ENCODE results near the gene EXOSC2. TPM values are rescaled to one million over a fixed set of nuclear protein-coding genes. Genes with fewer than 3 reads are reported as not detected.

EXOSC2 gene
- total RNA-seq, 1 experiment from 2014 or later = 57.7 TPM

- H3K36me3 Mint-ChIP-seq (ENCODE audit: insufficient read depth, unreplicated experiment) = no peaks in the 10 kb centered on the region
- intact Hi-C loops (cut with micrococcal nuclease) = no loop called here
- H3K9me3 Mint-ChIP-seq (ENCODE audit: unreplicated experiment) = no peaks in the 10 kb centered on the region
- no peak overlapping the region for H3K27ac Mint-ChIP-seq (ENCODE audit: low read depth, unreplicated experiment)
- no peak for DNase-seq (ENCODE audit: unreplicated experiment)
- peaks cover 73% of the 10 kb centered on the region for H3K27me3 Mint-ChIP-seq (ENCODE audit: insufficient read depth, unreplicated experiment)
- no peak overlapping the region for H3K4me3 Mint-ChIP-seq (ENCODE audit: unreplicated experiment)
- ChIA-PET CTCF (no interaction called here), POLR2A (no interaction called here)
- no peak for TF ChIP-seq CTCF (IDR thresholded peaks at IDR 0.05; ENCODE audit: unreplicated experiment)
- BruUV-seq (replicated peaks) = no TSS peak
- H3K4me1 Mint-ChIP-seq (ENCODE audit: insufficient read depth, unreplicated experiment) = no peaks in the 10 kb centered on the region
These were observed 34.5 kb upstream of the EXOSC2 start for GRCh38 chr9:130658893-130659698.

- no peak for DNase-seq (ENCODE audit: unreplicated experiment)
- Mint-ChIP-seq H3K4me3 (ENCODE audit: unreplicated experiment) (no peak overlapping the region), H3K4me1 (ENCODE audit: insufficient read depth, unreplicated experiment) (no peaks in the 10 kb centered on the region), H3K36me3 (ENCODE audit: insufficient read depth, unreplicated experiment) (no peaks in the 10 kb centered on the region), H3K9me3 (ENCODE audit: unreplicated experiment) (no peaks in the 10 kb centered on the region), H3K27ac (ENCODE audit: low read depth, unreplicated experiment) (no peak overlapping the region), H3K27me3 (ENCODE audit: insufficient read depth, unreplicated experiment) (peaks cover 80% of the 10 kb centered on the region)
- intact Hi-C loops (cut with micrococcal nuclease) = no loop called here
- no peak for TF ChIP-seq CTCF (IDR thresholded peaks at IDR 0.05; ENCODE audit: unreplicated experiment)
- no TSS peak for BruUV-seq (replicated peaks)
- ChIA-PET POLR2A (no interaction called here), CTCF (interaction anchor here (0.6 kb wide), 1 partner anchor 194 kb away, joined by 3 read pairs; no protein-coding TSS in a partner anchor)
These were observed 33.8 kb upstream of the EXOSC2 start for GRCh38 chr9:130659699-130660248.

- Mint-ChIP-seq H3K4me1 (ENCODE audit: insufficient read depth, unreplicated experiment) (no peaks in the 10 kb centered on the region), H3K4me3 (ENCODE audit: unreplicated experiment) (no peak overlapping the region), H3K36me3 (ENCODE audit: insufficient read depth, unreplicated experiment) (no peaks in the 10 kb centered on the region), H3K27ac (ENCODE audit: low read depth, unreplicated experiment) (no peak overlapping the region), H3K9me3 (ENCODE audit: unreplicated experiment) (no peaks in the 10 kb centered on the region), H3K27me3 (ENCODE audit: insufficient read depth, unreplicated experiment) (peaks cover 81% of the 10 kb centered on the region)
- no TSS peak for BruUV-seq (replicated peaks)
- intact Hi-C loops (cut with micrococcal nuclease) = no loop called here
- POLR2A ChIA-PET = no interaction called here
- DNase-seq (ENCODE audit: unreplicated experiment) = no peak
- CTCF ChIA-PET = interaction anchor here (0.6 kb wide), 1 partner anchor 194 kb away, joined by 3 read pairs; no protein-coding TSS in a partner anchor
- TF ChIP-seq CTCF (IDR thresholded peaks at IDR 0.05; ENCODE audit: unreplicated experiment) = no peak
These were observed 33.3 kb upstream of the EXOSC2 start for GRCh38 chr9:130660326-130660682.

- Mint-ChIP-seq H3K36me3 (ENCODE audit: insufficient read depth, unreplicated experiment) (no peaks in the 10 kb centered on the region), H3K27me3 (ENCODE audit: insufficient read depth, unreplicated experiment) (peaks cover 81% of the 10 kb centered on the region), H3K4me3 (ENCODE audit: unreplicated experiment) (no peak overlapping the region), H3K9me3 (ENCODE audit: unreplicated experiment) (no peaks in the 10 kb centered on the region), H3K4me1 (ENCODE audit: insufficient read depth, unreplicated experiment) (no peaks in the 10 kb centered on the region), H3K27ac (ENCODE audit: low read depth, unreplicated experiment) (no peak overlapping the region)
- no TSS peak for BruUV-seq (replicated peaks)
- ChIA-PET CTCF (no interaction called here), POLR2A (no interaction called here)
- TF ChIP-seq CTCF (IDR thresholded peaks at IDR 0.05; ENCODE audit: unreplicated experiment) = no peak
- no peak for DNase-seq (ENCODE audit: unreplicated experiment)
- intact Hi-C loops (cut with micrococcal nuclease) = no loop called here
These were observed 32.7 kb upstream of the EXOSC2 start for GRCh38 chr9:130660683-130661450.

All from MCF 10A (cell line).